HG03439 (cell line): ENCODE data around the gene KCNB1.

Experiments
- ATAC-seq: cut with Tn5 transposase; IDR thresholded peaks from one replicate; pipeline ENCODE4 v1.9.1; 2021; ENCODE audit warnings: mild to moderate bottlenecking, moderate library complexity; ENCODE audit not compliant: unreplicated experiment

Gene KCNB1

DNA sequence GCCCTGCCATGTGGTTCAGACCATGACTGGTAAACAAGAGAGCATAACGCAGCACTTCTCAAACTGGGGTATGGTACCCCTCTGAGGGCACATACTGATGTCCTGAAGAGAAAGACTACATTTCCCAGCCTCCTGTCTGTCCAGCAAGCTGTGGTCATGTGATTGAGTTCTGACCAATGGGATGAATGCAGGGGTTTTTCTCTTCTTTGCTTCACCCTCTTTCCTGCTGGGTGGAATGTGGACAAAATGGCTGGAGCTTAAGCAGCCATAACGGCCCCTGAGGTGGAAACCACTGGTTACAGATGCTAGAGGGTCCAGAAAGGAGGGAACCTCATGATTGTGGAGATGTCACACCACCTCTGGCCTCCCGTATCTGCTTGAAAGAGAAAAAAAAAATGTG, 19.4 kb upstream of the KCNB1 start:
- no peak for ATAC-seq

DNA sequence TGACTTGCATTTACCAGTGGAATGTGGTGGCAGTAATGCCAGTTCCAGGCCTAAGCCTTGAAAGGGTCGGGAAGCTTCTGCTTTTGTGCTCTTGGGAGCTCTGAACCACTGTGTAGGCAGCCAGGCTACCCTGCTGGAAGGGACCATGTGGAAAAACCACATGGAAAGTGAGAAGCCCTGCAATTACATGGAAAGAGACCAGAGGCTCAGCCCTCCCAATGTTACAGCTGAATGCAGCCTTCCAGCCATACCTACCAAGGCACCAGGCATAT, 14.9 kb upstream of the KCNB1 start:
- no peak for ATAC-seq

GRCh38 chr20:49496553-49497397, 14.3 kb upstream of the KCNB1 start:
- ATAC-seq: no peak

DNA sequence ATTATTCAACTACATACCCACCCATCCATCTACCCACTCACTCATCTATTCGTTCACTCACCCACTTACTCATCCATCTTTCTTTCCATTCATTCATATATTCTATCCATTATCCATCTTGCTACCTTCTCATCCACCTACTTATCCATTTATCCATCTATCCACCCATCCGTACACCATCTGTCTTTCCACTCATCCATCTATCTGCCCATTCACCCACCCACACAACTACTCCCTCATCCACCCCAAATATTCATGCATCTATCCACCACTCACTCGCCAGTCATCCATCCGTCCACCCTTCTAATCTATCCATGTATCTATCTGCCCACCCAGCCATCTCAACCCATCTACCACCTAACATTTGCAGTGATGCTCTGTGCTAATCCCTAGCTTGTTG, 13.6 kb upstream of the KCNB1 start:
- no peak for ATAC-seq

DNA sequence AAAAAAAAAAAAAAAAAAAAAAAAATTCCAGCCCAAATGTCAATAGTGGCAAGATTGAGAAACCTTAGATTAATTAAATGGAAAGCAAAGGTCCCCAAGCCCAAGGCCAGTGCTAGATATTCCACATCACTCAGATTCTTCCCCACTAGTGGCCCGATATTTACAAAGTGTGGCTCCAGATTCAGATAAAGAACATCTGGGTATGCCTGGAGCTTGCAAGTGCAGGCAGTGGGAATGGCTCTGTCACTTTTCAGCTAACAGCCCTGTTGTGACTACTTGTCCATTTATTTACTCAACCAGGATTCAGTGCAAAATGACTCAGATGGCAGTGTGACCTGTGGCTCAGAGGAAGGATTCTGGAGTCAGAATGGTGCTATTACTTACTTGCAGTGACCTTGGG, 8.2 kb upstream of the KCNB1 start:
- ATAC-seq: no peak

DNA sequence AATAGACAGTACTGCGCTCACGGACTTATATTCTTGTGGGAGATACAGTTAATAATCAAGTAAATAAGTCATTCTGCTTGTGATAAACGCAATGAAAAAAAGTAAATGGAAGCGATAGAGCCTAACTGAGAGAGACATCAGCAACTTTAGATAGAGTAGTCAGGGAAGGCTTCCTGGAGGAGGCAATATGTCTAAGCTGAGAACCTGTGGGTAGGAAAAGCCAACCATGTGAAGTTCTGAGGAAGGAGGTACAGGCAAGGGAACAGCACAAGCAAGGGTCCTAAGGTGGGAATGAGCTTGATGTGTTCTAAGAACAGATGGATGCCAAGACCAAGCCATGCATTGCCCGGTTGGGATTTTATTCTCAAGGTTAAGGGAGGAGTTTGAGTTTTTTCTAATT, 7.2 kb upstream of the KCNB1 start:
- no peak for ATAC-seq

DNA sequence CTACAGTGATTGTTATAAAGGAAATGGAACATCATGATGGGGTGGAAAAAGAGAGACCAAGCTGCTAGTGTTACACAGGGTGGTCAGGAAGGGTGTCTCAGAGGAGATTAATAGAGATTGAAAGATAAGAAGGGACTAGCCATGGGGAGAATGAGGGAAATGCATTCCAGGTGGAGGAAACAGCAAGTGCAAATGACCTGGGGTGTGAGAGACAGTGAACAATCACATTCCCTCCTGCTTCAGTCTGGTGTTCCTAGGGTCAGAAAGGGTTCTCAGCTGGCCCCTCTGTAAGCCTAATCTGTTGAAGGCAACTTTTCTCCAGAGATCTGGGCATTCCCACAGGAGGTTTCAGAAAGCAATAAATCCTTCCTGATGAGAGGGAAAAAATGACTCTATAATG, 3.6 kb upstream of the KCNB1 start:
- ATAC-seq: no peak

- no peak for ATAC-seq
Observed at GRCh38 chr20:49485563-49485962, 3.1 kb upstream of the KCNB1 start.

DNA sequence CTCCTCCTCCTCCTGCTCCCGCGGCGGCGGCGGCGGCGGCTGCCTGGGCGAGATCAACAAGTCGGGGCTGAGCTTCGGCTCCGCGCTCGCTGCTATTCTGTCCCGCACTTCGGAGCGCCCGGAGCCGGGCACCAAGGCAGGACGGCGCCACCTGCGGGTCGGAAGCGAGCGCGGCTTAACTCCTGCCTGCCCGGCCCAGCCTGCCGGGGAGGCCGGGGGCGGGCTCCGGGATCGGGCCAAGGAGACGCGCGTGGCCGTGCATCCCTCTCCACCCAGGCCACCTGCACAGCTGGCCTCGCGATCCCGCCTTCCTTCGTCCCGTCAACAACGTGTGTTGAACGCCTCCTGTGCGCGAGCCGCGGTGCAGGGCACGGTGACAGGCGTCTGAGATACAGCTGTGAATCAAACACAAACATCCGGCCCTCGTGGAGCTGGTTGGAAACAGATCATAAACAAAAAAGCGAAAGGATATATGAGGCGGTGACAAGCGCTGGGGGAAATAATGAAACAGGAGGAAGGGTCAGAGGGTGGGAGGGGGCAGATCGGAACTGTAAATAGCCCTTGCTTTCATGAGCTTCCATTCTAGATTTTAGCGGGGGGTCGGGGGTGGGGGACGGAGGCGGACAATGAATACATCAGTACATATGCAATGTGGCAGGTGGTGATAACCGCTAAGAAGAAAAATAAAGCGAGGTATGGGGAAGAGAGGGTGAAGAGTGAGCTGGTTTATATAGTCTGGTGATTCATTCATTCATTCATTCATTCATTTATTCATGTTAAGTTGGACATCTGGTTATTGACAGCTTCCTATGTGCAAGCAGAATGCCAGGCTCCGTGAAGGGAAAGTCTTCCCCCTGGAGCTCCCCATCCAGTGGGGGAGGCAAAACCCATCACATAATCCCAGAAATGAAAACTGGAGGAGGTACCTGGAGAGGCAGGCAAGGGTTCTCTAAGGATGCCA, 2.0 kb upstream of the KCNB1 start:
- no peak for ATAC-seq

- no peak for ATAC-seq
Observed at GRCh38 chr20:49483696-49484123, 1.2 kb upstream of the KCNB1 start.

- no peak for ATAC-seq
Observed at GRCh38 chr20:49483018-49483695, 689 bp upstream of the KCNB1 start.

GRCh38 chr20:49482173-49482572, 295 bp downstream of the KCNB1 start:
- no peak for ATAC-seq

DNA sequence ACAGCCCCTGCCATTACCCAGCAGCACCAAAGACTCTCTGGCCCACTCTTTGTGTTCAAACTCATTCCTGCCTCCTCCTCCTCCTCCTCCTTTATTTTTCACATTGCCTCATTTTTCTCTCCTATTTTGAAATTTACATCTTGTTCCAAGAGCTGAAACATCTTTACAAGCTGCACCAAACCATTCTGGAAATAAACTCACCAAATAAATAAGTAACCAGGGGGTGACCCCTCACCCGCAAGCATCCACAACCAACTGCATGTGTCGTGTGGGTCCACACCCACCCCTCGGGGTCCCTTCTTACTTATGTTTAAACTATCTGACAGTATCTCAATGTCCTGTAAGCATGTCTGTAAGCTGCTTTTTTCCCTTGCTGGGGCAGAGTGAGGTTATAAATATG, 1.4 kb downstream of the KCNB1 start:
- no peak for ATAC-seq

DNA sequence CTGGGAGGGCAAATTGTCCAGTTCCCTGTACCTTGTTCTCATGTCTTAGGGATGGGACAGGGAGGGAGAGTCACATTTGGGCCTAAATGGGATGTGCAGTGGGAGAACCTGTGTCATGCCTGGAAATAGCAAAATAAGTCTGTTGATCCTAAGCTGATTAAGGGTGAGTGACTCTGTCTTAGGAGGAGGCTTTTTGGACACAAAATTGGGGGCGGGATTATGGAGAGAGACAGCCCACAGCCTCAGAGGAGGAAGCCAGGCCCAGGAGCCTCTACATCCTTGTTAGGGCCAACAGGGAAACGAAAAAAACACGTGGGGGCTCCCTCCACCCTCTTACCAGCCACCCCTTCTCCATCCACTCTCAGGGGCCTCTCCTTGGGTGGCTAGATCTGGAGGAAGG, 2.2 kb downstream of the KCNB1 start:
- no peak for ATAC-seq

DNA sequence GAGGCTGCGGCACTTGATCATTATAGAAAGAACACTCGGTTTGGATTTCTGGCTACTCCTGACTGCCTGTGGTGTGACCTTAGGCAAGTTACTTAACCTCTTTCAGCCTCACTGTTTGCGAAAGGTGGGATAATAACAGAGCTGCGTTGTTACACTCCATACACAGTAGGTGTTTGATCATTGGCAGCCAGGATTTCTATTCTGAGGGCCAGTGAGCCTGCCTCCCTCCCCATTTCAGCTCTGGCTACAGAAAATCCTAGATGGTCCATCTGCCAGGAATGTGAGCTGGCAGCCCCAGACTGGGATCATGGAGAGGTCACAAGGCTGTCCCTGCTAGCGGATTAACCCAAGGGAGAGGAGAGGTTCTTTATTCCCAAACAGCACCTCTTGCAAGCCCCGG, 2.7 kb downstream of the KCNB1 start:
- no peak for ATAC-seq

- no peak for ATAC-seq
Observed at GRCh38 chr20:49478754-49479689, 3.4 kb downstream of the KCNB1 start.

- no peak for ATAC-seq
Observed at GRCh38 chr20:49478266-49478665, 4.2 kb downstream of the KCNB1 start.

- ATAC-seq: no peak
Observed at GRCh38 chr20:49477200-49477599, 5.3 kb downstream of the KCNB1 start.

GRCh38 chr20:49476016-49476355, 6.5 kb downstream of the KCNB1 start:
- ATAC-seq: no peak

GRCh38 chr20:49475292-49476015, 7.0 kb downstream of the KCNB1 start:
- no peak for ATAC-seq
